Testis (tissue), 2 donors: ENCODE data around the gene NPAS3.

ENCODE experiments used
- CTCF ChIP-seq, 3 experiments: fragments of 450-650 bp in 2 of 3; fragments of 200-600 bp in 1 of 3; sonication (generic) in 1 of 3; IDR thresholded peaks; one replicate each; pipeline ENCODE4 v1.5.1; 2016 to 2019; ENCODE audit warnings: antibody characterized with exemption in 3 of 3, mild to moderate bottlenecking in 2 of 3, moderate library complexity in 1 of 3
- POLR2A ChIP-seq: fragments of 450-650 bp; IDR thresholded peaks from one replicate; pipeline ENCODE4 v1.6.1; 2017; ENCODE audit warnings: antibody characterized with exemption, mild to moderate bottlenecking, moderate library complexity

- TF ChIP-seq CTCF (IDR thresholded peaks at IDR 0.05), result no peak
- no peak for TF ChIP-seq POLR2A
These were observed 747.0 kb downstream of the NPAS3 start for GRCh38 chr14:33685698-33686097.
